Stimulated activated CD4-positive, alpha-beta T cell treated with anti-CD3 and anti-CD28 coated beads, Interleukin-1b, Interleukin-23, amount 100 ng/mL, for 4 hours (primary cell): ENCODE results near the gene SPATA2.
A peak's percentile ranks its signal among the peaks of the same experiment; 100 is the strongest.
"Not testable (repeated sequence)": the region's sequence is repeated elsewhere in the genome, so short reads cannot be mapped to it uniquely, and the experiment has no call there.

ENCODE experiments used
- DNase-seq, 2 donors: peaks; one replicate each; pipeline ENCODE4 v3.0.0-alpha.2; 2020; ENCODE audit warnings: low read depth in 2 of 2

The SPATA2 gene, protein sequence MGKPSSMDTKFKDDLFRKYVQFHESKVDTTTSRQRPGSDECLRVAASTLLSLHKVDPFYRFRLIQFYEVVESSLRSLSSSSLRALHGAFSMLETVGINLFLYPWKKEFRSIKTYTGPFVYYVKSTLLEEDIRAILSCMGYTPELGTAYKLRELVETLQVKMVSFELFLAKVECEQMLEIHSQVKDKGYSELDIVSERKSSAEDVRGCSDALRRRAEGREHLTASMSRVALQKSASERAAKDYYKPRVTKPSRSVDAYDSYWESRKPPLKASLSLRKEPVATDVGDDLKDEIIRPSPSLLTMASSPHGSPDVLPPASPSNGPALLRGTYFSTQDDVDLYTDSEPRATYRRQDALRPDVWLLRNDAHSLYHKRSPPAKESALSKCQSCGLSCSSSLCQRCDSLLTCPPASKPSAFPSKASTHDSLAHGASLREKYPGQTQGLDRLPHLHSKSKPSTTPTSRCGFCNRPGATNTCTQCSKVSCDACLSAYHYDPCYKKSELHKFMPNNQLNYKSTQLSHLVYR

DNA sequence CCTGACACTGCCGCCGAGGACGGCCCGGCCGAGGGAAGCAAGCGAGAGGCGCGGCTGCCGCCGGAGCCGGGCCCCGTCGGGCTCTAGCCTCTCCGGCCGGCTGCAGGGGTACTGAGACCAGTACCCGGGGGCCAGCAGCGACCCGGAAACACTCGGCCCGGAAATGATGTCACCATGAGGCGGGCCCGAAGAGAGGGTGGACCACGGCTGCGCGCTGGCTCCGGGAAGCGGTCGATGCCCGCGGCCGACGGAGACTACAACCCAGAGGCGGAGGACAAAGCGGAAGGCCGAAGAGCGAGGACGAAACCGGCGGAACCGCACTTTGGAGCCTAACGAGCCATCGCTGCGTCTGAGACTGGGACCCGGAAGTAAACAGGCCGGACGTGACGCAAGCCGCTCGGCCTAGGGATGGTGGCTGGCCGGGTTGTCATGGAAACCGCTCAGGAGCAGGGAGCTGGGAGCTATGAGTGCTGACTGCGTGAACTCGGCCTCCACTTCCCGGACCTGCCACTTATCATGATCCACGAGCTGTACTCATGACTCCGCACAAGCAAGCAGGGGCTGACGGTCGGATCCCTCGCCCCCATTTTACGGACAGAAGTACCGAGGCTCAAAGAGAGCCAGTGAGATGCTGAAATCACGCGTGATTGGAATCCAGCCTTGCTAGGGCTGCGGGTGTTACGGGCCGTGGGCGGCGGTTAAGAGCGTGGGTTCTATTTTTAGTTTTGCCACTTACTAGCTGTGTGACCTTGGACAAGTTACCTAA lies at the start of gene SPATA2:
TSS of gene SPATA2 (minus strand) at position 150 of the 766 bp plus-strand sequence. CDS start 7,039 bp downstream, outside the sequence.
- peak; percentile 82 to 87 for DNase-seq

DNA sequence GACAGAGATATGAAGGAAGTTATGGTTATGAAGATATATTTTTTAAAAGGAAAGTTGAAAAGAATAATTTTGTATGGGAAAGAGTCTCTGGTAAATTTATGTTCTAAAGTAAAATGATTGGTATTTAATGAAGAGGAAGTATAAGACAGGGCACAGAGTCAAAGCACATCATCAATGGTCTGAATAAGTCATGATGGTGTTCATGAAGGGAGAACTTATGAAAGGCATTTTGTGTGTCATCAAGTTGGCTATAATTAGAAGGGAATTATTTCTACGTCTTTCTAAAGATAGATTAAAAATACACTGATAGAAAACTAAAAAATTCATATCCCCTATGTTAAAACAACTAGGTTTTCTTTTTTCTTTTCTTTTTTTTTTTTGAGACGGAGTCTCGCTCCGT lies 46.1 kb upstream of the SPATA2 start:
- DNase-seq, result no peak

DNA sequence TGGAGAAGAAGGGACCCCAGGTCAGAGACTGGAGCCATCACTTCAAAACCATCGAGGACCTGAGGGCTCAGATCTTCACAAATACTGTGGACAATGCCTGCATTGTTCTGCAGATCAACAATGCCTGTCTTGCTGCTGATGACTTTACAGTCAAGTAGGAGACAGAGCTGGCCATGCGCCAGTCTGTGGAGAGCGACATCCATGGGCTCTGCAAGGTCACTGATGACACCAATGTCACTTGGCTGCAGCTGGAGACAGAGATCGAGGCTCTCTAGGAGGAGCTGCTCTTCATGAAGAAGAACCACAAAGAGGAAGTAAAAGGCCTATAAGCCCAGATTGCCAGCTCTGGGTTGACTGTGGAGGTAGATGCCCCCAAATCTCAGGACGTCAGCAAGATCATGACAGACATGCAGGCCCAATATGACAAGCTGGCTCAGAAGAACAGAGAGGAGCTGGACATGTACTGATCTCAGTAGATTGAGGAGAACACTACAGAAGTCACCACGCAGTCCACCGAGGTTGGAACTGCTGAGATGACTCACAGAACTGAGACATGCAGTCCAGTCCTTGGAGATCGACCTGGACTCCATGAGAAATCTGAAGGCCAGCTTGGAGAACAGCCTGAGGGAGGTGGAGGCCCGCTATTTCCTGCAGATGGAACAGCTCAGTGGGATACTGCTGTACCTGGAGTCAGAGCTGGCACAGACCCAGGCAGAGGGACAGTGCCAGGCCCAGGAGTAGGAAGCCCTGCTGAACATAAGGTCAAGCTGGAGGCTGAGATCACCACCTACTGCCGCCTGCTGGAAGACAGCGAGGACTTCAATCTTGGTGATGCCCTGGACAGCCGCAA lies 42.0 kb upstream of the SPATA2 start:
- not testable (repeated sequence) for DNase-seq

DNA sequence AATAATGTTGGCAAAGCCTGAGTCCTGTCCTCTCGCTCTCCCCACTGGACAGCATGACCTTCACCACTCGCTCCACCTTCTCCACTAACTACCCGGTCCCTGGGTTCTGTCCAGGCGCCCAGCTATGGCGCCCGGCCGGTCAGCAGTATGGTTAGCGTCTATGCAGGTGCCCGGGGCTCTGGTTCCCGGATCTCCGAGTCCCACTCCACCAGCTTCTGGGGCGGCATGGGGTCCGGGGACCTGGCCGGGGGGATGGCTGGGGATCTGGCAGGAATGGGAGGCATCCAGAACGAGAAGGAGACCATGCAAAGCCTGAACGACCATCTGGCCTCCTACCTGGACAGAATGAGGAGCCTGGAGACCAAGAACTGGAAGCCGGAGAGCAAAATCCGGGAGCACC lies 41.4 kb upstream of the SPATA2 start:
- DNase-seq, result no peak

DNA sequence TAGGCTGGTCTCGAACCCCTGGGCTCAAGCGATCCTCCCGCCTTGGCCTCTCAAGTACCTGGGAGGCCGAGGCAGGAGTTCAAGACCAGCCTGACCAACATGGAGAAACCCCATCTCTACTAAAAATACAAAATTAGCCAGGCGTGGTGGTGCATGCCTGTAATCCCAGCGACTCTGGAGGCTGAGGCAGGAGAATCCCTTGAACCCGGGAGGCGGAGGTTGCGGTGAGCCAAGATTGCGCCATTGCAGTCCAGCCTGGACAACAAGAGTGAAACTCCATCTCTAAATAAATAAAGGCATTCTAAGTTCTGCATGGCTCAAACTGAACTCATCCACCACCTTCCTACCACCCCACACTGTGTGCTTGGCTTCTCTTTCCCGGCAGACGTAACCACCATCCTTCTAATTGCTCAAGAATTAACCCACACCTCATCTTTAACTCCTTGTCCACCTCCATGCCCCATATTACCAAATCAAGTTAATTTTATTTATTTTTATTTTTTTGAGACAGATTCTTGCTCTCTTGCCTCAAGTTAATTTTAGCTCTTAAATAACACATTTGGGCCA lies 40.6 kb upstream of the SPATA2 start:
- not testable (repeated sequence) for DNase-seq

DNA sequence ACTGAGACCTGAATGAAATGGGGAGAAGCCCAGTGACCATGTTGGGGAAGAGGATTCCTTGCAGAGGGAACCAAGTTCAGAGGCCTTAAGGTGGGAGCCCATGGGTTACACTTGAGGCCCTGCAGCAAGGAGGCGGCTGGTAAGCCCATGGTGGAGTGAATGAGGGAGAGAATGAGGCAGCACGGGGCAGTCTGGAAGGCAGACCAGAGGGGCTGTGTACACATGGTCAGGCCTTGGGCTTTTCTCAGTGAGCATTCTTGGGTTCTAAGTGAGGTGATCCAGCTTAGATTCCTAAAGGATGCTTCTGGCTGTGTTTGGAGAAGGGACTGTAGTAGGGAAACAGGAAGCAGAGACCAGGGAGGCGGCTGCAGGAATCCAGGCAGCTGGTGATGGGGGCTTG lies 39.8 kb upstream of the SPATA2 start:
- no peak for DNase-seq

DNA sequence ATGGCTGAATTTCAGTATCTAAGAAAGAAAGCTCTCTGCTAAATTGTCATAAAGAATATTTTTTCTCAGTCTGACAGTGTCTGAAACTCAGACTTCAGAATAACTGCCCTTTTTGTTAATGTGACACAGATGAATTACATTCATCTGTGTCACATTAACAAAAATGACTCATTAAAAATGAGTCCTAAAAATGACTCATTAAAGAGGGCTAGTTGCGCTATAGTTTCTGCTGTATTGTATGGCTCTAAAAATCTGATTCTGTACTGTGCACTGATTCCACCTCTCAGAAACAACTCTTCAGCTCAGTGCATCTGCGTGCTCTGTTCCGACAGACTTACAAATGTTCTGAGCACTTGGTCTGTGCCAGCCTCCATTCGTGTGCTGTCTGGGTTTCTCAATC lies 35.8 kb upstream of the SPATA2 start:
- no peak for DNase-seq

DNA sequence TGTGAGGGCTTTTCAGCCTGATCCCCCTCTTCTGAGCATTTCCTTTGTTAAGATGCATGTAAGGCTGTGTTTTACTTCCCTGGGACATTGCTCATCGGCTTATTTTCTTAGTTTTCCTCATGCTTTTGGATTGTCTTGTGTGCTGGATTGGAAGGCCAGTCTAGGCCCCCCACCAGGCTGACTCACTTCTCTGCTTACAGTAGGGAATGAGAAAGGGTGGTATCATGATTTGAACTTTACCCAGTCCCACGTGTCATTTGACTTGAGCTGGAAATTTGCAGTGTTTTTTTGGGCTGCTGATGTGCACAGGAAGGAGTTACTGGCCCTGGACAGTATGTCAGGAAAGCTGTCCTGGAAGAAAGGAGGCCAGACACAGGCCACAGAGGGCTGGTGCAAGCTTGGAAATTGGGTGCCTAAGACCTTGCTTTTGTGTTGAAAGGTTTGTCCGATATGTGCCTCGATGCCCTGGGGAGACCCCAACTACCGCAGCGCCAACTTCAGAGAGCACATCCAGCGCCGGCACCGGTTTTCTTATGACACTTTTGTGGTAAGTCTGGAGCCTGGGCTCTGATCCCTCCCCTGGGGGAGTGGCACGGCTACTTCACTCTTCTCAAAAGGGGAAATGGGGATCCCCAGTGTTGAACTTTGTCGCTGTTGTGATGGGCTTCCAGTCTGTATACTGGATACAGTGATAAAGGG lies 33.6 kb upstream of the SPATA2 start:
- DNase-seq, result no peak

DNA sequence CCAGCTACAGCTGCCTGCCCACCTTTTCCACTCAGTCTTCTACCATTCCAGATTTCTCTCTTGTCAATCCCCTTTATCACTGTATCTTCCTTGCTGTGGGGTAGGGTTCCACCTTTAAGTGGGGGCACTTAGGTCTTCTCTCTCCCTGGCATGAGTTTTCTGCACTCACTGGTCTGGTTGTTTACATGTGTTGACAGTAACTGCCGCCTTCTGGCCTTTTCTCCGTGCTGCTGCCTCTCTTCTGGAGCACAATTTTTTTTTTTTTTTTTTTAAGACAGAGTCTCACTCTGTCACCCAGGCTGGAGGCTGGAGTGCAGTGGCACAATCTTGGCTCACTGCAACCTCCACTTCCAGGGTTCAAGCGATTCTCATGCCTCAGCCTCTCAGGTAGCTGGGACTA lies 32.8 kb upstream of the SPATA2 start:
- no peak for DNase-seq

DNA sequence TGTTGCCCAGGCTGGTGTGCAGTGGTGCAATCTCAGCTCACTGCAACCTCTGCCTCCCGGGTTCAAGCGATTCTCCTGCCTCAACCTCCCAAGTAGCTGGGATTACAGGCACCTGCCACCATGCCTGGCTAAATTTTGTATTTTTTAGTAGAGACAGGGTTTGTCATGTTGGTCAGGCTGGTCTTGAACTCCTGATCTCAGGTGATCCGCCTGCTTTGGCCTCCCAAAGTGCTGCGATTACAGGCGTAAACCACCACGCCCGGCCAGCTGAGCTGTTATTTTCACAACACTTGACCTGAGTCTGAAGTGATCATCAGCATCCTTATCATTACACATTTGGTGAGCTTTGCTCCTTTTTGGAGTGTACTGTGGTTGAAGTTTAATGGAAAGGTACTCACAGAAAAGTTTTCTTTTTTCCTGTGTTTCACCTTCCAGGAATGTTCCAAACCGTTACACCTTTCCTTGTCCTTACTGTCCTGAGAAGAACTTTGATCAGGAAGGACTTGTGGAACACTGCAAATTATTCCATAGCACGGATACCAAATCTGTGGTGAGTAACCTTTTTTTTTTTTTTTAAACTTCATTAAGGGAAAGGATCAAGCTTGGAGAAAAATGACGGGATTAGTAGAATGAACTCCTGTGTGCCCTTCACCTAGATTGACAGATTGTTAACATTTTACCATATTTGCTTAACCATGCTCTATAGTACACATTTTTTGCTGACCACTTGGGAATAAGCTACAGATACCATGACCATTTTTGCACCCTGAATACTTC lies 30.6 kb upstream of the SPATA2 start:
- no peak for DNase-seq

DNA sequence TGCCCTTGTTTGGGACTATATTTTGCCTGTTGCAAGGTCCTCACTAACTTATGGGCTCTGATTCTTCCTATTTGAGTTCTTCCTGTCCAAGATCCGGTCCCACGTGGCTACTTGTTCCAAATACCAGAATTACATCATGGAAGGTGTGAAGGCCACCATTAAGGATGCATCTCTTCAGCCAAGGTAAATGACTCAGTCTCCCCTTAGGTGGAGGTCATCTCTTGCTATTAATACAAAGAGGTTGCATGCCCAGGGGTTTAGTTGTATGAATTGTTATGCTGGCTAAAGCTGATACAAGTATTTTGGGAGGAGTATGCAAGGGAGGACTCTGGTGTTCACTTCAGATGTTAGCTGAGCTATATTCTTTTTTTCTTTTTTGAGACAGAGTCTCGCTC lies 30.0 kb upstream of the SPATA2 start:
- DNase-seq, result no peak

DNA sequence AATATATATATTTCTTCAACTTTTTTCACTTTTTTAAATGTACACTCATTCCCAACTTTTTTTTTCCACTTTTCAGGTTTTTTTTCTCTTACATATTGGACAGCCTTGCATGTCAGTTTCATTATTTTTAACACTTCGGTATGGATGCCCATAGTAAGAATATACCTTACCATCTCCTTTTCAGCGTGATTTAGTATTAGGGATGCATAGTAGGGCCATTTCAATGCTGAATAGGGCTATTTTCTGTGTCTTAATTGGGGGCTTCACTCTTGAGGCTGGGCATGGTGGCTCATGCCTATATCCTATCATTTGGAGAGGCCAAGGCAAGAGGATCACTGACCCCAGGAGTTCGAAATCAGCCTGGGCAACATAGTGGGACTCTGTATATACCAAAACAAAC lies 27.6 kb upstream of the SPATA2 start:
- DNase-seq, result no peak

DNA sequence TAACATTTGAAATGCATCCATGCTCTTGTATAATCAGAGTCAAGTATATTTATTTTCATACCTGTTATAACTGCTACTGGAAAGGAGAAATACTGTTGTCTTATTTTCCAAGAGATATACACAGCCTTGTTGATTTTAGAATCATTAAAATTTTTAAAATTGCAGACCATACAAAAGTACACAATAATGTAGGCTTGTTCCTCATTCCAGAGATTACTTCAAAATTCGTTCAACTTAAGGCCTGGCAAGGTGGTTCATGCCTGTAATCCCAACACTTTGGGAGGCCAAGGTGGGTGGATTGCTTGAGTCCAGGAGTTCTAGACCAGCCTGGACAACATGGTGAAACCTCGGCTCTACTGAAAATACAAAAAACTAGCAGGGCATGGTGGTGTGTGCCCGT lies 27.0 kb upstream of the SPATA2 start:
- DNase-seq, result no peak

DNA sequence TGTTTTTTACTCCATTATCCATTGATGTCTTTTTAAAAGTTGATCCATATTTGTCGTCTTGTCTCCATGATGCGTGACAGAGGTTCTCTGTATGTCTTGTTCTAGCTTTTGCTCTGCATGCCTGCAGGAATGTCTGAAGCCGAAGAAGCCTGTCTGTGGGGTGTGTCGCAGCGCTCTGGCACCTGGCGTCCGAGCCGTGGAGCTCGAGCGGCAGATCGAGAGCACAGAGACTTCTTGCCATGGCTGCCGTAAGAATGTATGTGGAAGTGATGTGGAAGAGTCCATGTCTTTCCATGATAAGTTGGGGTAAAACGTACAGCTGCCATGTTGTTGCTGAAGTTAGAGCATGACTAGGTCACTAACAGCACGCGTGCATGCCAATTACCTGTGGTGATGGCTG lies 26.1 kb upstream of the SPATA2 start:
- no peak for DNase-seq

DNA sequence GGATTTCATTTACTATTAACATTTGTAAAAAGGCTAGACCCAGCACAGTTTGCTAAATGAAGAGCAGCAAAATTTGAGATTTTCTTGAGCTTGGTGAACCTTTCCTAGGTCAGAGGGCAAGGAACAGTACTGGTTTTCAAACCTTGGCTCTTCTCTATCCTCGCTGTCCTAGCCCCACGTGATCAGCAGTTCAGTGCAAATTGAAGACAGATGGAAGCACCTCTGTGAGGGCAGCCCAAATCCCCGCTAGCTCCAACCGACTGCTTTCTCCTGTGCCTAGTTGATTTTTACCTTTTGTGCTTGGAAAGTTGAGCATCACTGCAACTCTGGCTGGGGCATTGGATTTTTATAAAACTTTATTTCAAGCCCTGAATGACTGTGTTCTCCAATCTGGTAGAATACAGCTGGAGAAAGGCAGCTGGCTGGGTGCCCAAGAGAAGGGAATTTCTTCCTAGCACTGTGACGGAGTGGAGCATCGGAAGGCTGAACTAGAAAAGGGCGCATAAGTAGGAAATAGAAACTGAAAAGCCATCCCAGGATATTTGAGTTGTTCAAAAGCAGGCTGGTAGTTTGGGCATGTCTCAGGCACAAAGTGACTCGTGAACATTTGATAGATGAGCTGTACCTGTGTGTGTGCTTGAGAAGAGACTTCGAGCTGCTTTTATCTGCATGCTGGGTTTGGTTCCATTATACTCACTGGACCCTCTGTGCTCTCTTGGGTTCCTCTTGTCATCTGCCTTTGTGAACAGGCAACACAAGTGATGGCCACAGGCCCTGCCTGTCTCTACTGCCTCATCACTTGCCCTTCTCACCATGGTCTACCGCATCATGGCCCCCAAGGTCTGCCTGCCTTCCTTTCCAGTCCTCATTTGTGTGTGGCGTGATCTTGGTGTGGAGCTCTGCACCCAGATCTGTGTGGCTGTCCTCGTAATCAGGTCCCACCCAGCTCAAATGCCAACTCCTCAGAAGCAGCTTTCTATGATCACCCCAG lies 23.1 kb upstream of the SPATA2 start:
- DNase-seq, result no peak

DNA sequence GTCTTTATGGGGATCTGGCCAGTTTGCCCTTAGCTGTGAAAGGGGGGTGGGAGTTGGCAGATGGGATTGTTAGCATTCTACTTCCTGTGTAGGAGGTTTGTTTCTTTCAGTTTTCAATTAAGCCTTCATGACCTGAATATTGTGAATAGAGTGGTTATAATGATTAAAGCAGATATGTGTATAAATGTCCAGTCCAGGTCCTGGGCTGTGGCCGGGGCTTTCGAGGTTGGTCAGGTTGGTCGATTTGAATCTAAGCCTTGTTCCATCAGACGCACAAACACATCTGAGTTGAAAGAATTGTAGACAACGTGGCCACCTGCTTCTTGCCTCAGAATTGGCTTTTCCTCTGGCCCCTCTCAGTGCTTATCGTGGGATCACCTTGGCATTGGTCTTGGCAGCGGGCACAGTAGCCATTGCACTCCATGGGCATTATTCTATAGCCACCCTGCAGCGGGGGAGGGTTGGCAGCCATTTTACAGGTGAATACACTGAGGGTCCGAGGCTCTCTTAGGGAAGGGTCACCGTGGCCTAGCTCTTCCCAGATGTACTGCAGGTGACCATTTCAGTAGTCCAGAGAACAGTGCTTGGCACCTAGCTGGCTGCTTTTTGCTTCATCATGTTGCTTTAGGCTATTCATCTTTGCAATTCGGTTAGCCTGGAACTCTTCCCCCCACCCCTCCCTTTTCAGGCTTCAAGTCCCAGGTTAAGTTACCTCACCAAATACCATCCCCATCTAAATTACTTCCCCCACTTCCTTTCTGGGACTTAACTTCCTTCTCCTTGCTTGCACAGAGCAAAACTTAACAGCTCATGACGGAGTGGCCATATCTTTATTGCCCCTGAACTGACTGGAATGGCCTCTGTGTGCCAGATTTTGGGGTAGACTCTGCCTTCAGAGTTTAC lies 21.9 kb upstream of the SPATA2 start:
- DNase-seq, result no peak

DNA sequence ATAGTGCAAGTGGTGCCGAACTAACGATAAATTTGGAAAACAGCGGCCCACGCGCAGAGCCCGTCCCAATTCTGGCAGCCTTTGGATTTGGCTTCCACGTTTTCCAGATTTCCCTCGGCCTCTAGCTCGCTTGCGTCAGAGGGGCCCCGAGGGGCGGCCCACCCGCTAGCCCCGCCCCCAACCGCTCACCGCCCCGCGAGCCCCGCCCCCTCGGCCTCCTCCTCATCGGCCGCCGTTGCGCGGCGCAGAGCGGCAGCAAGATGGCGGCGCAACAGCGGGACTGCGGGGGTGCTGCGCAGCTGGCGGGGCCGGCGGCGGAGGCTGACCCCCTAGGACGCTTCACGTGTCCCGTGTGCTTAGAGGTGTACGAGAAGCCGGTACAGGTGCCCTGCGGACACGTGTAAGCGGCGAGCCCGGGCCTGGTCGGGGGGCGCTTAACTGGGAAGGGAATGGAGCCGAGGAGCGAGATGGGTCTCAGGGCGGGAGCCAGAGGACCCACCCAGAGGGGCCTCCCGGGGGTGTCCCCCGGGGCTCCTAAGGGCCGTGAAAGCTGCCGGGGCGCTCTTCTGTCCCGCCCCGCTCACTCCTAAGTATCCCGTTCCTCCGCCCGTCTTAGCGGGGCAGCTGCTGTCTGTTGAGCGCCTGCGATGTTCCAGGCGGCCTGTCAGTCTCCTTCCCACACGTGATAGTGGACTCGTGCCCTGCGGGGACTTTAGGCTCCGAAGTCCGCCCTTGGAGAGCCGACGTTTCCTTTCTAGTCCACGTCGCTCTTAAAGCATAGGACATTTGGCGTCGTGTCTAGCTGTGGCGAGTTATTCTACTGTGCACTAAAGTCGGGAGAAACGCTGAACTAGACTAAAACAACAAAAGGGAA lies 21.1 kb upstream of the SPATA2 start, which contains the start of gene RNF114:
TSS of gene RNF114 (plus strand) at position 245 of the 874 bp plus-strand sequence. CDS start at position 261, 16 bp downstream.
- DNase-seq, result peak; percentile 90 to 95
